Measurements from ENCODE around the gene MLKL. TPM values are rescaled to one million over a fixed set of nuclear protein-coding genes. Genes with fewer than 3 reads are reported as not detected.

The MLKL gene
- total RNA-seq, 1 experiment from 2014 or later: 4.7 TPM

DNA sequence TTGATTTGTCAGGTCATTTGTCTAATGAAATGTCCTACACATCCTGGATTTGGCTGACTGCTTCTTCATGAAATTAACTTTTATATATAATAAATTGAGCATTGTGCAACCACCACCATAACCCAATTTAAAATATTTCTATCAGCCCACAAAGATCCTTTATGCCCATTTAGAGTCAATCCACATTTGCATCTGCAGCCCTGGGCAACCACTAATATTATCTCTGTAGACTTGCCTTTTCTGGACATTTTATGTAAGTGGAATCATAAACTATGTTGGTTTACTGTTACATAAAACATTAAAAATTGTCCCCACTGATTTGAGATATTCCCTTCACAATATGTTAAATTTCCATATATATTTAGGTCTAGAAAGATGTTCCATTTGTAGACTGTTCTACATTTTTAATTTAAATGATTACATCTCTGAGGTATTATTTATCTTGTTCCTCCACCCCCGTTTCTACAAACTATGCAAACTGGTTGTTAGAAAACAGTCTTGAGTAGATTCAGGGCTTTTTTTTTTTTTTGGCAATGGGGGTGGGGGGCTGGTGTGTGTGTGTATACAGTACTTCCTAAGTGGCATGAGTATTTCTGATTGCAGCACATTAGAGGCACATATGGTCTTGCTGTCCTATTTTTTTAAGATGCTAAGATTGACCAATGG is 50.7 kb downstream of the MLKL start:
- Histone ChIP-seq H3K4me3 (ENCODE audit: low read length) (no peak overlapping the region), H3K9ac (ENCODE audit: low read length) (no peak overlapping the region), H3K9me3 (ENCODE audit: low read length) (no peaks in the 10 kb centered on the region), H3K27ac (ENCODE audit: low read length) (no peak overlapping the region), H3K4me1 (ENCODE audit: low read length) (peaks cover 12% of the 10 kb centered on the region), H3K36me3 (ENCODE audit: insufficient read depth, low read length) (peaks cover 44% of the 10 kb centered on the region), H2AFZ (ENCODE audit: low read length) (no peak overlapping the region), H4K20me1 (ENCODE audit: insufficient read depth, low read depth, low read length) (peaks cover 17% of the 10 kb centered on the region; the same call in 1 of the 2 replicates), H3K9me2 (replicated peaks; ENCODE audit: insufficient read depth, low read length) (no peaks in the 10 kb centered on the region), H3K79me2 (ENCODE audit: low read length) (peaks cover 76% of the 10 kb centered on the region), H3K4me2 (ENCODE audit: low read depth, low read length, poor library complexity, severe bottlenecking) (no peak overlapping the region), H3K27me3 (ENCODE audit: low read length) (no peaks in the 10 kb centered on the region)
- no peak for DNase-seq

DNA sequence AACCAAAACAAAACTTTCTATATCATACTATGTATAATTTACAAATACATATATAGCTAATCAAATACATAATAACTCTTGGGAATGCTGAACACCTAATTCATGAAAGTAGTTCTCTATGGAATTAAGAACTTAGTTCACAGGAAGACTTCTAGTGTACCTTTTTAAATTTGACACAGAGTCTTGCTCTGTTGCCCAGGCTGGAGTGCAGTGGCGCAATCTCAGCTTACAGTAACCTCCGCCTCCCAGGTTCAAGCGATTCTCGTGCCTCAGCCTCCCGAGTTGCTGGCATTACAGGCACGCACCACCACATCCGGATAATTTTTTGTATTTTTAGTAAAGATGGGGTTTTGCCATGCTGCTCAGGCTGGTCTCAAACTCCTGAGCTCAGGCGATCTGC is 58.7 kb downstream of the MLKL start:
- no peak overlapping the region for H2AFZ ChIP-seq (ENCODE audit: low read length)
- no peak overlapping the region for H3K4me3 ChIP-seq (ENCODE audit: low read length)
- no peaks in the 10 kb centered on the region for H3K9me2 ChIP-seq (replicated peaks; ENCODE audit: insufficient read depth, low read length)
- DNase-seq: no peak
- H3K79me2 ChIP-seq (ENCODE audit: low read length): peaks cover 33% of the 10 kb centered on the region
- no peaks in the 10 kb centered on the region for H3K4me1 ChIP-seq (ENCODE audit: low read length)
- no peak overlapping the region for H3K9ac ChIP-seq (ENCODE audit: low read length)
- no peaks in the 10 kb centered on the region for H3K27me3 ChIP-seq (ENCODE audit: low read length)
- H3K4me2 ChIP-seq (ENCODE audit: low read depth, low read length, poor library complexity, severe bottlenecking): no peak overlapping the region
- H3K9me3 ChIP-seq (ENCODE audit: low read length): no peaks in the 10 kb centered on the region
- H3K27ac ChIP-seq (ENCODE audit: low read length): no peak overlapping the region
- H3K36me3 ChIP-seq (ENCODE audit: insufficient read depth, low read length): peaks cover 28% of the 10 kb centered on the region
- H4K20me1 ChIP-seq (ENCODE audit: insufficient read depth, low read depth, low read length): no peaks in the 10 kb centered on the region

DNA sequence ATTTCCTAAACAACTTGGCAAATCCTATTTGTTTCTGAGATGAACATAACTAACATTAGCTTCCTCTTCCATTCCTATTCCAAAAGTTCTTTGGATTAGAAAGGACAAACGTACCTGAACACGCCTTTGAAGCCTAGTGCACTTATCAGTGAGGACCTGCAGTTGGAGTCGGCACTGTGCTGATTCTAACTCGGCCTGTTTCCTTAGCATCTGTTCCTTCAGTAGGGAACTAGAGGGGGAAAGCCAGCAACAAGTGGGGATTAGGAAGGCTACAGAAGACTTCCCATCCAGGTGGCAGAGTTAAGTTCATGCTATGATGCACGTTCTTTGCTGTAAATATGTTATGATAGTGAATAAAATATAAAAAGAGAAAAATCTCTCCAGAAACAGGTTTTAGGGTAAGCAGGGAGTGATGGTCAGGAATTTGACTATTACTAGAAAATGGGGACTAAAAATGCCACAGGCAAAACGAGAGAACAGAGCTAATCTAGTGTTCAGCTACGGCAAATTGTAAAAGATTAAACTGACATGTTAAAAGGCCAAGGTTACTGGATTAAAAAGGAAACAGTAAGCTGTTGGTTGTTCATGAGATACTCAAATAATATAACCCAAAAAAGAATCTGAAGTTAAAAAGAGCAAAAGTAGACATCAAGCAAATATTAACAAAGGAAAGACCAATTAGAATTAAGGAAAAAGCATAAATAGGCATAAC is 62.8 kb downstream of the MLKL start:
- H3K4me3 ChIP-seq (ENCODE audit: low read length): no peak overlapping the region
- H3K4me1 ChIP-seq (ENCODE audit: low read length): no peaks in the 10 kb centered on the region
- H3K9ac ChIP-seq (ENCODE audit: low read length): no peak overlapping the region
- no peak for DNase-seq
- H3K4me2 ChIP-seq (ENCODE audit: low read depth, low read length, poor library complexity, severe bottlenecking): no peak overlapping the region
- H3K27ac ChIP-seq (ENCODE audit: low read length): no peak overlapping the region
- H3K79me2 ChIP-seq (ENCODE audit: low read length): peaks cover 28% of the 10 kb centered on the region
- H3K27me3 ChIP-seq (ENCODE audit: low read length): no peaks in the 10 kb centered on the region
- H3K9me3 ChIP-seq (ENCODE audit: low read length): no peaks in the 10 kb centered on the region
- H3K36me3 ChIP-seq (ENCODE audit: insufficient read depth, low read length): peaks cover 30% of the 10 kb centered on the region
- H3K9me2 ChIP-seq (replicated peaks; ENCODE audit: insufficient read depth, low read length): no peaks in the 10 kb centered on the region
- no peaks in the 10 kb centered on the region for H4K20me1 ChIP-seq (ENCODE audit: insufficient read depth, low read depth, low read length)
- H2AFZ ChIP-seq (ENCODE audit: low read length): no peak overlapping the region

DNA sequence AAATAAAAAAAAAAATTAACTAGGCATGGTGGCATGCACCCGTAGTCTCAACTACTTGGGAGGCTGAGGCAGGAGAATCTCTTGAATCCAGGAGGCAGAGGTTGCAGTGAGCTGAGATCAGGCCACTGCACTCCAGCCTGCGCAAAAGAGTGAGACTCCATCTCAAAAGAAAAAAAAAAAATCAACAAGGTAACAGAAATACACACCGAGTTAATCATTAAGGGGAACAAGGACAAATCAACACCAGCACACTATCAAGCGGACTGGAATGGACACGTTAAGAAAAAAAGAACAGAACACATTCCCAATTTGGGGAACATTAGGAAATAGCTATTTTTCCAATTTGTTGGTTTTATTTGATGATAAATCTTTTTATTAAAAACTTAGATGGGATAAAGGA is 65.4 kb downstream of the MLKL start:
- no peak overlapping the region for H3K27ac ChIP-seq (ENCODE audit: low read length)
- H3K9ac ChIP-seq (ENCODE audit: low read length): no peak overlapping the region
- peaks cover 22% of the 10 kb centered on the region for H3K79me2 ChIP-seq (ENCODE audit: low read length)
- H3K4me3 ChIP-seq (ENCODE audit: low read length): no peak overlapping the region
- H3K36me3 ChIP-seq (ENCODE audit: insufficient read depth, low read length): peaks cover 41% of the 10 kb centered on the region
- DNase-seq: no peak
- H3K4me1 ChIP-seq (ENCODE audit: low read length): no peaks in the 10 kb centered on the region
- no peak overlapping the region for H2AFZ ChIP-seq (ENCODE audit: low read length)
- no peaks in the 10 kb centered on the region for H4K20me1 ChIP-seq (ENCODE audit: insufficient read depth, low read depth, low read length)
- no peaks in the 10 kb centered on the region for H3K9me3 ChIP-seq (ENCODE audit: low read length)
- no peaks in the 10 kb centered on the region for H3K9me2 ChIP-seq (replicated peaks; ENCODE audit: insufficient read depth, low read length)
- H3K4me2 ChIP-seq (ENCODE audit: low read depth, low read length, poor library complexity, severe bottlenecking): no peak overlapping the region
- no peaks in the 10 kb centered on the region for H3K27me3 ChIP-seq (ENCODE audit: low read length)

DNA sequence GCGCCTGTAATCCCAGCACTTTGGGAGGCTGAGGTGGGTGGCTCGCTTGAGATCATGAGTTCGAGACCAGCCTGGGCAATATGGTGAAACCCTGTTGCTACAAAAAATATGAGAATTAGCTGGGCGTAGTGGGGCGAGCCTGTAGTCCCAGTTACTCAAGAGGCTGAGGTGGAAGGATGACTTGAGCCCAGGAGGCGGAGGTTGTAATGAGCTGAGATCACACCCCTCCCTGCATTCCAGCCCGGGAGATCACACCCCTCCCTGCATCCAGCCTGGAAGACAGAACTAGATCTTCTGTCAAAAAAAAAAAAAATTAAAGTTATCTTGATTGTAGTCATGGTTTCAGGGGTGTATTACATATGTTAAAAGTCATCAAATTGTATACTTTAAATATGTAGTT is 67.0 kb downstream of the MLKL start:
- Histone ChIP-seq H3K79me2 (ENCODE audit: low read length) (peaks cover 19% of the 10 kb centered on the region), H3K4me1 (ENCODE audit: low read length) (no peaks in the 10 kb centered on the region), H3K4me2 (ENCODE audit: low read depth, low read length, poor library complexity, severe bottlenecking) (no peak overlapping the region), H3K27ac (ENCODE audit: low read length) (no peak overlapping the region), H2AFZ (ENCODE audit: low read length) (no peak overlapping the region), H4K20me1 (ENCODE audit: insufficient read depth, low read depth, low read length) (no peaks in the 10 kb centered on the region), H3K27me3 (ENCODE audit: low read length) (no peaks in the 10 kb centered on the region), H3K4me3 (ENCODE audit: low read length) (no peak overlapping the region), H3K9me2 (replicated peaks; ENCODE audit: insufficient read depth, low read length) (no peaks in the 10 kb centered on the region), H3K9me3 (ENCODE audit: low read length) (no peaks in the 10 kb centered on the region), H3K9ac (ENCODE audit: low read length) (no peak overlapping the region), H3K36me3 (ENCODE audit: insufficient read depth, low read length) (peaks cover 51% of the 10 kb centered on the region)
- no peak for DNase-seq

DNA sequence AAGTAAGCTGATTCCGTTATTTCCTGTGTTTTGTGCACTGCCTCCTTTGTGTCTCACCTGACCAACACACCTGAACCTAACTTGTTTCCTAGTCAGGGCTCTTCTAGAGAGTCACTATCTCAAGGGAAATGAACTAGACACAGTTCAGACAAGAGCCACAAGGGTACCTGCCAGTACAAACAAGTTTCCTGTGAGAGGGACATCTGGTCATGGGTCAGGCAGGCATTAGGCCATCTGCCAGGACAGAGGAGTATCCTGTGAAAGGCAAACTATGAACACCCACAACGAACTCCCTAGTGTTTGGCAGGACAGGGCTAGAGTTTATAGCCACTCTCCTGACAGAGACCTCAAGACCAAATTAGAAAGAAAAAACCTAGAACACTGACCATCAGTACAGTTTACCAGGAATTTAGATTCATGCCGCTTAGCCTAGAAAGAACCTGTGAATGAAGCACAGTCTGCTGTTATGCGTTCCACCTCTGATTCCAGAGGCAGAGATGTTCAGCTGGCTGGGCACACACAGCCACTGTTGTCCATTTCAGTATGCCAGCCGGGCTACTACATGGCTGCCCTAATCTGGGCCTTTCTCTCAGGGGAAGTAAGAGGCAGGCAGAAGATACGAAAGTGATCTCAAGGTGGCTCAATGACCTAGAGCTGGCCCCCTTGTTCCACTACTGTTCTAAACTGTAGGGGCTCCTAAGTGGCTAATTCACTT is 73.0 kb downstream of the MLKL start:
- H3K4me1 ChIP-seq (ENCODE audit: low read length): no peaks in the 10 kb centered on the region
- H3K9me2 ChIP-seq (replicated peaks; ENCODE audit: insufficient read depth, low read length): no peaks in the 10 kb centered on the region
- H3K4me3 ChIP-seq (ENCODE audit: low read length): no peak overlapping the region
- no peaks in the 10 kb centered on the region for H3K27me3 ChIP-seq (ENCODE audit: low read length)
- no peak for DNase-seq
- no peaks in the 10 kb centered on the region for H4K20me1 ChIP-seq (ENCODE audit: insufficient read depth, low read depth, low read length)
- no peak overlapping the region for H3K27ac ChIP-seq (ENCODE audit: low read length)
- no peak overlapping the region for H2AFZ ChIP-seq (ENCODE audit: low read length)
- H3K36me3 ChIP-seq (ENCODE audit: insufficient read depth, low read length): peaks cover 62% of the 10 kb centered on the region
- no peak overlapping the region for H3K9ac ChIP-seq (ENCODE audit: low read length)
- no peak overlapping the region for H3K4me2 ChIP-seq (ENCODE audit: low read depth, low read length, poor library complexity, severe bottlenecking)
- H3K9me3 ChIP-seq (ENCODE audit: low read length): no peaks in the 10 kb centered on the region
- H3K79me2 ChIP-seq (ENCODE audit: low read length): peaks cover 8% of the 10 kb centered on the region

DNA sequence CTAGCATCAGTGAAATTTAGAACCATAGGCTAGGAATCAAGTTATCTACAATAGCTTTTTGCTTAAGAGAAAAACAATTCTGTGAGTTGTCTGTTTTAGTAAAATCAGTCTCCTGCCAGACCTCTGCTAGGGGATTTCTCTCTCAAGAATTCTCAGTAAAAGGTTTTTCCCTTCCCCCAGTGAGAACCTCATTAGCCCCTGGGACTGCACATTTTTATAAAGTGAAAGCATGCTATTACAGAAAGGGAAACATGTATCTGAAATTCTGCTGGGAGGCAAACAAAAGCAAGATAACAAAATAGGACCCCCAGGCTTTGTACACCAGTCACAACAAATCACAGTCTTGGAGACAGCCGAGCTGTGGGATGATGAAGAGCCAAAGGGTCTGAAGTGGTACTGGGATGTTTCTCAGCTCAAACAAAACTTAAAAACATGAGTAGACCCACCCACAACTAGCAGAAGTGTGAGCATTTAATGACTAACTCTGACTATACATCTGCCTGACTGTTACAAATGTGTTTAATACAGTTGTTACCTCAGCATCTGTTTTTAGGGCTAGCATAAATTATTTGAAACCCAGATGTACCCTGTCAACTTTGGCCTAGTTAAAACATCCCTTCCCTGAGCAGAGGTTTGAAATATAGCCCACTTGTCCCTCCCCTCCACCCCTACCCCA is 73.8 kb downstream of the MLKL start:
- H3K4me3 ChIP-seq (ENCODE audit: low read length): no peak overlapping the region
- no peak overlapping the region for H3K9ac ChIP-seq (ENCODE audit: low read length)
- H3K4me1 ChIP-seq (ENCODE audit: low read length): no peaks in the 10 kb centered on the region
- DNase-seq: no peak
- no peaks in the 10 kb centered on the region for H3K9me3 ChIP-seq (ENCODE audit: low read length)
- H4K20me1 ChIP-seq (ENCODE audit: insufficient read depth, low read depth, low read length): no peaks in the 10 kb centered on the region
- peaks cover 69% of the 10 kb centered on the region for H3K36me3 ChIP-seq (ENCODE audit: insufficient read depth, low read length)
- no peak overlapping the region for H3K4me2 ChIP-seq (ENCODE audit: low read depth, low read length, poor library complexity, severe bottlenecking)
- peaks cover 11% of the 10 kb centered on the region for H3K79me2 ChIP-seq (ENCODE audit: low read length)
- no peak overlapping the region for H2AFZ ChIP-seq (ENCODE audit: low read length)
- no peaks in the 10 kb centered on the region for H3K9me2 ChIP-seq (replicated peaks; ENCODE audit: insufficient read depth, low read length)
- H3K27me3 ChIP-seq (ENCODE audit: low read length): no peaks in the 10 kb centered on the region
- H3K27ac ChIP-seq (ENCODE audit: low read length): no peak overlapping the region
